ENCODE results near the gene ARHGAP45. TPM values are rescaled to one million over a fixed set of nuclear protein-coding genes. Genes with fewer than 3 reads are reported as not detected.
"Not testable (repeated sequence)": the region's sequence is repeated elsewhere in the genome, so short reads cannot be mapped to it uniquely, and the experiment has no call there.

ARHGAP45 gene
- total RNA-seq, 1 donor from 2014 or later = 83.5 TPM

DNA sequence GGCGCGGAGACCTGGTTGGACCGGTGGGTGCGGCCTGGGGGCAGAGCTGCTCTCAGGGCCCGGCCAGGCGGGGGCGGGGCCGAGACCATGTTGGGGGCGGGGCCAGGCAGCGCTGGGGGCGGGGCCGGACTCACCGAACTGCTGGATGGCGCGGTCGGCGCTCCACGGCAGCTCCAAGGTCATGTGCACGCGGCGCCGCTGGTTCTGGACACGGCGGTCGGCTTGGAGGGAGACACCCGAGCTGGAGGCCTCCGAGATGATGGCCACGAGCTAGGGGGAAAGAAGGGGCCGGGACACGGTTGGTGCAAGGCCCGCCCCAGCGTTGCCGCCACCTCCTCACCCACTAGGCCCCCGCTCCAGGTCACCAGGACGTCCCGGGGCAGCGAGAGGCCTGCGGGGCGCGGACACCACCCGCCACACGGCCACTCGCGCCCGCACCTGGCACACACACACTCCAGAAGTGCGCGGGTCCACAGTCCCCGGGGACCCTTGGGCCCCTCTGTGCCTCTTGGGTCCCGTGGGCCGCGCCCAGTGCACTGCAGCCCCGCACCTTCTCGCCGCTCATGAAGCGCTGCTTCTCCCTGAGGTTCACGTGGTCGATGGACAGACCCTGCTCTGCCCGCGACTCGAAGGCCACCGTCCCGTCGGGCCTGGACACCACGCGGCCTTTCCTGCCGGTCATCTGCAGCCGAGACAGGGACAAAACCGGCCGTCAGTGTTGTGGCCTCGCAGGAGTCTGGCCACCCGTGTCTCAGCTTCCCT is 45.5 kb downstream of the ARHGAP45 start:
- peak; percentile 82 for DNase-seq
- H3K27ac ChIP-seq = peak overlapping the region; percentile 56
- ATAC-seq = peak; percentile 58 to 66
- TF ChIP-seq CTCF (IDR thresholded peaks at IDR 0.05) = no peak
- no peaks in the 10 kb centered on the region for H3K9me3 ChIP-seq
- H3K4me3 ChIP-seq = no peak overlapping the region
- no peaks in the 10 kb centered on the region for H3K27me3 ChIP-seq (ENCODE audit: low read depth)
- intact Hi-C loops (cut with DNase I) = no loop called here
- H3K36me3 ChIP-seq = peaks cover 96% of the 10 kb centered on the region
- H3K4me1 ChIP-seq = peaks cover 25% of the 10 kb centered on the region

- Histone ChIP-seq H3K4me3 (peak overlapping the region; percentile 11), H3K9me3 (no peaks in the 10 kb centered on the region), H3K27me3 (ENCODE audit: low read depth) (no peaks in the 10 kb centered on the region), H3K4me1 (peaks cover 25% of the 10 kb centered on the region), H3K27ac (peak overlapping the region; percentile 76), H3K36me3 (peaks cover 96% of the 10 kb centered on the region)
- peak; percentile 95 for TF ChIP-seq CTCF (IDR thresholded peaks at IDR 0.05)
- peak; percentile 97 for DNase-seq
- peak; percentile 87 to 93 for ATAC-seq
- intact Hi-C loops (cut with DNase I) = no loop called here
Measured at GRCh38 chr19:1113030-1113985, 46.3 kb downstream of the ARHGAP45 start.

GRCh38 chr19:1113986-1114483 is 47.1 kb downstream of the ARHGAP45 start:
- DNase-seq = no peak
- H3K4me1 ChIP-seq = peaks cover 25% of the 10 kb centered on the region
- ATAC-seq = no peak
- no peaks in the 10 kb centered on the region for H3K9me3 ChIP-seq
- H3K36me3 ChIP-seq = peaks cover 96% of the 10 kb centered on the region
- intact Hi-C loops (cut with DNase I) = no loop called here
- no peak for TF ChIP-seq CTCF (IDR thresholded peaks at IDR 0.05)
- H3K27ac ChIP-seq = peak overlapping the region; percentile 76
- no peaks in the 10 kb centered on the region for H3K27me3 ChIP-seq (ENCODE audit: low read depth)
- H3K4me3 ChIP-seq = no peak overlapping the region

DNA sequence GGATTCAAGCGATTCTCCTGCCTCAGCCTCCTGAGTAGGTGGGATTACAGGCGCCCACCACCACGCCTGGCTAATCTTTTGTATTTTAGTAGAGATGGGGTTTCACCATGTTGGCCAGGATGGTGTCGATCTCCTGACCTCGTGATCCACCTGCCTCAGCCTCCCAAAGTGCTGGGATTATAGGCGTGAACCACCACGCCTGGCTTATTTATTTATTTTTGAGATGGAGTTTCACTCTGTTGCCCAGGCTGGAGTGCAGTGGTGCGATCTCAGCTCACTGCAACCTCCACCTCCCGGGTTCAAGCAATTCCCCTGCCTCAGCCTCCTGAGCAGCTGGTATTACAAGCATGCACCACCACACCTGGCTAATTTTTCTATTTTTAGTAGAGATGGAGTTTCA is 47.8 kb downstream of the ARHGAP45 start:
- DNase-seq; intact Hi-C loops (cut with DNase I); H3K27me3 ChIP-seq (ENCODE audit: low read depth); H3K27ac ChIP-seq; ATAC-seq; H3K4me3 ChIP-seq; H3K9me3 ChIP-seq: not testable (repeated sequence)
- Histone ChIP-seq H3K36me3 (peaks cover 96% of the 10 kb centered on the region), H3K4me1 (peaks cover 25% of the 10 kb centered on the region)

DNA sequence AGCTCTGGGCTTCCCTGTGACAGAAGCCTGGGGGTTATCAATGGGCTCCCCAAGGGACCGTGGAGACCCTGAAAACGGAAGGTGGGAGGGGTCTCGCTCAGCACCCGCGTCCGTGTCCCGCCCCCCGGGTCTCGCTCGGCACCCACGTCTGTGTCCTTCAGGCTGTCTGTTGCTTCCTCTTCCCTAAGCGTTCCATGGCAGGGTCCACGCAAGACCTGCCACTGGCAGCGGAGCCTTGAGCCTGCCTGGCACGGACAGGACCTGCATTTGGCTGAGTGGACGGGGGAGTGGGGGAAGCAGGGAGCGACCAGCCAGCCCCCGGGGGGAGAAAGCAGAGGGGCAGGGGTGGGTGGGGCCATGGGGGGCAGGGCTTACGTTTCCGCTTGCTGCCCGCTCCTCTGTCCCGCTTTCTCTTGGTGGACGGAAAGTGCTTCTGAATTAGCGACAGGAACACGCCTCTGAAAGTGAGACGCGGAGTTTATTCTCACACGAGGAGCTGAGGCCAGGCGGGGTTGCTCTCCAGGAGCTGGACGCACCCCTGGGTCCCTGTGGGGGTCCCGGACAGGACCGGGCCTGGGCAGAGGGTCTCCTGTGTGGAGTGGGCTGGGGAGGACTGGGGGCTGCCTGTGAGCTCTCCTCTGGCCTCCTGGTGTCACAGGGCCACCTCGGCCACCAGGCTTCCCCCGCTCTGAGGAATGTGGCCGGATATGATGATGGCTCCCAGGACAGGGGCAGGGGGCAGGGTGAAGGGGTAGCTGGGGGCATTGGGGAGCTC is 48.9 kb downstream of the ARHGAP45 start:
- Histone ChIP-seq H3K4me1 (peaks cover 25% of the 10 kb centered on the region), H3K27ac (no peak overlapping the region), H3K9me3 (no peaks in the 10 kb centered on the region), H3K36me3 (peaks cover 96% of the 10 kb centered on the region), H3K4me3 (no peak overlapping the region), H3K27me3 (ENCODE audit: low read depth) (no peaks in the 10 kb centered on the region)
- no peak for DNase-seq
- TF ChIP-seq CTCF (IDR thresholded peaks at IDR 0.05) = no peak
- intact Hi-C loops (cut with DNase I) = no loop called here
- no peak for ATAC-seq
